ENCODE measurements around the gene TFEC.
"Not testable (repeated sequence)": the region's sequence is repeated elsewhere in the genome, so short reads cannot be mapped to it uniquely, and the experiment has no call there.

Gene TFEC

GRCh38 chr7:116024826-116025809 lies 5.4 kb downstream of the TFEC start:
- Mint-ChIP-seq H3K27me3 (no peaks in the 10 kb centered on the region), H3K9me3 (ENCODE audit: low read depth) (no peaks in the 10 kb centered on the region), H3K4me1 (ENCODE audit: low read depth) (no peaks in the 10 kb centered on the region), H3K27ac (no peak overlapping the region), H3K36me3 (no peaks in the 10 kb centered on the region), H3K4me3 (no peak overlapping the region)

GRCh38 chr7:116021237-116021636 lies 9.3 kb downstream of the TFEC start:
- Mint-ChIP-seq H3K4me3 (no peak overlapping the region), H3K9me3 (ENCODE audit: low read depth) (no peaks in the 10 kb centered on the region), H3K27ac (no peak overlapping the region), H3K27me3 (peaks cover 2% of the 10 kb centered on the region), H3K36me3 (no peaks in the 10 kb centered on the region), H3K4me1 (ENCODE audit: low read depth) (no peaks in the 10 kb centered on the region)

GRCh38 chr7:116018731-116019130 lies 11.8 kb downstream of the TFEC start:
- Mint-ChIP-seq H3K9me3 (ENCODE audit: low read depth) (no peaks in the 10 kb centered on the region), H3K4me1 (ENCODE audit: low read depth) (no peaks in the 10 kb centered on the region), H3K27ac (no peak overlapping the region), H3K27me3 (peaks cover 2% of the 10 kb centered on the region), H3K36me3 (no peaks in the 10 kb centered on the region), H3K4me3 (no peak overlapping the region)

GRCh38 chr7:116013675-116014074 lies 16.9 kb downstream of the TFEC start:
- Mint-ChIP-seq H3K27me3 (peaks cover 2% of the 10 kb centered on the region), H3K27ac (no peak overlapping the region), H3K36me3 (no peaks in the 10 kb centered on the region), H3K9me3 (ENCODE audit: low read depth) (no peaks in the 10 kb centered on the region), H3K4me1 (ENCODE audit: low read depth) (no peaks in the 10 kb centered on the region), H3K4me3 (no peak overlapping the region)

- no peaks in the 10 kb centered on the region for H3K36me3 Mint-ChIP-seq
- H3K27ac Mint-ChIP-seq, result no peak overlapping the region
Measured at GRCh38 chr7:116011584-116011983, 19.0 kb downstream of the TFEC start.

GRCh38 chr7:116004762-116005161 lies 25.8 kb downstream of the TFEC start:
- H3K27me3 Mint-ChIP-seq, H3K27ac Mint-ChIP-seq: not testable (repeated sequence)

More at GRCh38 chr7:116011584-116011983, 19.0 kb downstream of the TFEC start:
- no peaks in the 10 kb centered on the region for H3K4me1 Mint-ChIP-seq (ENCODE audit: low read depth)
- no peak overlapping the region for H3K4me3 Mint-ChIP-seq
- no peaks in the 10 kb centered on the region for H3K9me3 Mint-ChIP-seq (ENCODE audit: low read depth)
- no peaks in the 10 kb centered on the region for H3K27me3 Mint-ChIP-seq

GRCh38 chr7:115997221-115997620 lies 33.3 kb downstream of the TFEC start:
- Mint-ChIP-seq H3K27me3 (no peaks in the 10 kb centered on the region), H3K27ac (no peak overlapping the region), H3K4me3 (no peak overlapping the region), H3K4me1 (ENCODE audit: low read depth) (no peaks in the 10 kb centered on the region), H3K36me3 (no peaks in the 10 kb centered on the region), H3K9me3 (ENCODE audit: low read depth) (no peaks in the 10 kb centered on the region)

More at GRCh38 chr7:116004762-116005161, 25.8 kb downstream of the TFEC start:
- not testable (repeated sequence) for H3K9me3 Mint-ChIP-seq (ENCODE audit: low read depth); H3K4me3 Mint-ChIP-seq; H3K36me3 Mint-ChIP-seq; H3K4me1 Mint-ChIP-seq (ENCODE audit: low read depth)

- H3K27me3 Mint-ChIP-seq, result no peaks in the 10 kb centered on the region
- no peaks in the 10 kb centered on the region for H3K36me3 Mint-ChIP-seq
- H3K4me1 Mint-ChIP-seq (ENCODE audit: low read depth), result no peaks in the 10 kb centered on the region
- no peak overlapping the region for H3K4me3 Mint-ChIP-seq
- no peak overlapping the region for H3K27ac Mint-ChIP-seq
- no peaks in the 10 kb centered on the region for H3K9me3 Mint-ChIP-seq (ENCODE audit: low read depth)
Measured at GRCh38 chr7:115995701-115996100, 34.9 kb downstream of the TFEC start.

GRCh38 chr7:115988401-115988800 lies 42.2 kb downstream of the TFEC start:
- no peaks in the 10 kb centered on the region for H3K27me3 Mint-ChIP-seq
- H3K4me3 Mint-ChIP-seq, result no peak overlapping the region
- no peaks in the 10 kb centered on the region for H3K9me3 Mint-ChIP-seq (ENCODE audit: low read depth)
- no peak overlapping the region for H3K27ac Mint-ChIP-seq
- H3K36me3 Mint-ChIP-seq, result no peaks in the 10 kb centered on the region
- no peaks in the 10 kb centered on the region for H3K4me1 Mint-ChIP-seq (ENCODE audit: low read depth)

- H3K27me3 Mint-ChIP-seq, result no peaks in the 10 kb centered on the region
- H3K9me3 Mint-ChIP-seq (ENCODE audit: low read depth), result no peaks in the 10 kb centered on the region
- H3K27ac Mint-ChIP-seq, result no peak overlapping the region
- no peak overlapping the region for H3K4me3 Mint-ChIP-seq
- H3K4me1 Mint-ChIP-seq (ENCODE audit: low read depth), result no peaks in the 10 kb centered on the region
- no peaks in the 10 kb centered on the region for H3K36me3 Mint-ChIP-seq
Measured at GRCh38 chr7:115987486-115987885, 43.1 kb downstream of the TFEC start.

GRCh38 chr7:115984105-115984504 lies 46.5 kb downstream of the TFEC start:
- H3K27ac Mint-ChIP-seq, result no peak overlapping the region
- no peaks in the 10 kb centered on the region for H3K36me3 Mint-ChIP-seq
- H3K4me3 Mint-ChIP-seq, result no peak overlapping the region
- no peaks in the 10 kb centered on the region for H3K4me1 Mint-ChIP-seq (ENCODE audit: low read depth)
- no peaks in the 10 kb centered on the region for H3K27me3 Mint-ChIP-seq
- H3K9me3 Mint-ChIP-seq (ENCODE audit: low read depth), result no peaks in the 10 kb centered on the region

- Mint-ChIP-seq H3K36me3 (no peaks in the 10 kb centered on the region), H3K4me1 (ENCODE audit: low read depth) (no peaks in the 10 kb centered on the region), H3K27me3 (no peaks in the 10 kb centered on the region), H3K4me3 (no peak overlapping the region), H3K27ac (no peak overlapping the region), H3K9me3 (ENCODE audit: low read depth) (no peaks in the 10 kb centered on the region)
Measured at GRCh38 chr7:115980159-115980558, 50.4 kb downstream of the TFEC start.

GRCh38 chr7:115976651-115977050 lies 53.9 kb downstream of the TFEC start:
- Mint-ChIP-seq H3K27ac (no peak overlapping the region), H3K27me3 (no peaks in the 10 kb centered on the region), H3K36me3 (no peaks in the 10 kb centered on the region), H3K9me3 (ENCODE audit: low read depth) (no peaks in the 10 kb centered on the region), H3K4me1 (ENCODE audit: low read depth) (no peaks in the 10 kb centered on the region), H3K4me3 (no peak overlapping the region)

- H3K27ac Mint-ChIP-seq, result no peak overlapping the region
Measured at GRCh38 chr7:115975766-115976165, 54.8 kb downstream of the TFEC start.

GRCh38 chr7:115973406-115973805 lies 57.2 kb downstream of the TFEC start:
- Mint-ChIP-seq H3K4me3 (no peak overlapping the region), H3K27ac (no peak overlapping the region), H3K27me3 (no peaks in the 10 kb centered on the region), H3K4me1 (ENCODE audit: low read depth) (no peaks in the 10 kb centered on the region), H3K9me3 (ENCODE audit: low read depth) (no peaks in the 10 kb centered on the region), H3K36me3 (no peaks in the 10 kb centered on the region)

More at GRCh38 chr7:115975766-115976165, 54.8 kb downstream of the TFEC start:
- H3K27me3 Mint-ChIP-seq, result no peaks in the 10 kb centered on the region
- no peak overlapping the region for H3K4me3 Mint-ChIP-seq
- H3K9me3 Mint-ChIP-seq (ENCODE audit: low read depth), result no peaks in the 10 kb centered on the region
- no peaks in the 10 kb centered on the region for H3K4me1 Mint-ChIP-seq (ENCODE audit: low read depth)
- H3K36me3 Mint-ChIP-seq, result no peaks in the 10 kb centered on the region

GRCh38 chr7:115971506-115971905 lies 59.1 kb downstream of the TFEC start:
- Mint-ChIP-seq H3K27me3 (no peaks in the 10 kb centered on the region), H3K4me3 (no peak overlapping the region), H3K27ac (no peak overlapping the region), H3K36me3 (no peaks in the 10 kb centered on the region), H3K9me3 (ENCODE audit: low read depth) (no peaks in the 10 kb centered on the region), H3K4me1 (ENCODE audit: low read depth) (no peaks in the 10 kb centered on the region)

Measured in activated naive CD8-positive, alpha-beta T cell (primary cell).